ENCODE measurements around the gene GUCY1A1. TPM values are rescaled to one million over a fixed set of nuclear protein-coding genes. Genes with fewer than 3 reads are reported as not detected.
"Not testable (repeated sequence)": the region's sequence is repeated elsewhere in the genome, so short reads cannot be mapped to it uniquely, and the experiment has no call there.

GUCY1A1 gene
- polyA plus RNA-seq, 4 donors, result 1.3 to 8.1 (median 6.4) TPM

GRCh38 chr4:155629956-155630355 is 36.7 kb upstream of the GUCY1A1 start:
- no peak for FAIRE-seq
- H3K27ac ChIP-seq (ENCODE audit: low read depth in 1 of 3, low read length in 2 of 3), result no peak overlapping the region

GRCh38 chr4:155632310-155632840 is 34.3 kb upstream of the GUCY1A1 start:
- DNase-seq, result no peak
- H3K4me1 ChIP-seq (ENCODE audit: control insufficient read depth in 3 of 3, insufficient read depth in 2 of 3, low read depth in 1 of 3, low read length in 2 of 3), result no peaks in the 10 kb centered on the region
- H3K36me3 ChIP-seq (ENCODE audit: control insufficient read depth in 3 of 3, insufficient read depth in 2 of 3, low read depth in 1 of 3, low read length in 3 of 3), result no peaks in the 10 kb centered on the region
- no peak overlapping the region for H3K27ac ChIP-seq (ENCODE audit: low read depth in 1 of 3, low read length in 2 of 3)
- no peak for FAIRE-seq
- H3K9me3 ChIP-seq (ENCODE audit: control insufficient read depth in 2 of 2, insufficient read depth in 1 of 2, low read depth in 1 of 2, low read length in 1 of 2), result no peaks in the 10 kb centered on the region
- no peak overlapping the region for H3K4me3 ChIP-seq (ENCODE audit: low read depth in 1 of 3, low read length in 3 of 3)
- WGBS, 3 donors, result 69 to 85% (median 75%) methylated on average over 4 of the region's 4 CpGs
- H3K27me3 ChIP-seq (ENCODE audit: control insufficient read depth in 3 of 3, insufficient read depth in 3 of 3, low read length in 3 of 3), result no peaks in the 10 kb centered on the region

More at GRCh38 chr4:155629956-155630355, 36.7 kb upstream of the GUCY1A1 start:
- Histone ChIP-seq H3K4me3 (ENCODE audit: low read depth in 1 of 3, low read length in 3 of 3) (no peak overlapping the region), H3K27me3 (ENCODE audit: control insufficient read depth in 3 of 3, insufficient read depth in 3 of 3, low read length in 3 of 3) (no peaks in the 10 kb centered on the region), H3K9me3 (ENCODE audit: control insufficient read depth in 2 of 2, insufficient read depth in 1 of 2, low read depth in 1 of 2, low read length in 1 of 2) (no peaks in the 10 kb centered on the region), H3K4me1 (ENCODE audit: control insufficient read depth in 3 of 3, insufficient read depth in 2 of 3, low read depth in 1 of 3, low read length in 2 of 3) (no peaks in the 10 kb centered on the region), H3K36me3 (ENCODE audit: control insufficient read depth in 3 of 3, insufficient read depth in 2 of 3, low read depth in 1 of 3, low read length in 3 of 3) (no peaks in the 10 kb centered on the region)
- no peak for DNase-seq
- WGBS, 3 donors, result 57 to 76% (median 70%) methylated on average over 1 of the region's 1 CpG

GRCh38 chr4:155638195-155638965 is 28.3 kb upstream of the GUCY1A1 start:
- H3K27me3 ChIP-seq (ENCODE audit: control insufficient read depth in 3 of 3, insufficient read depth in 3 of 3, low read length in 3 of 3), result no peaks in the 10 kb centered on the region
- H3K4me3 ChIP-seq (ENCODE audit: low read depth in 1 of 3, low read length in 3 of 3), result no peak overlapping the region
- no peaks in the 10 kb centered on the region for H3K9me3 ChIP-seq (ENCODE audit: control insufficient read depth in 2 of 2, insufficient read depth in 1 of 2, low read depth in 1 of 2, low read length in 1 of 2)
- no peak overlapping the region for H3K27ac ChIP-seq (ENCODE audit: low read depth in 1 of 3, low read length in 2 of 3)
- no peaks in the 10 kb centered on the region for H3K4me1 ChIP-seq (ENCODE audit: control insufficient read depth in 3 of 3, insufficient read depth in 2 of 3, low read depth in 1 of 3, low read length in 2 of 3)
- DNase-seq, result no peak
- WGBS, 3 donors, result 74 to 84% (median 77%) methylated on average over 5 of the region's 5 CpGs
- FAIRE-seq, result peak; percentile 61
- no peaks in the 10 kb centered on the region for H3K36me3 ChIP-seq (ENCODE audit: control insufficient read depth in 3 of 3, insufficient read depth in 2 of 3, low read depth in 1 of 3, low read length in 3 of 3)

- H3K4me3 ChIP-seq (ENCODE audit: low read depth in 1 of 3, low read length in 3 of 3), result no peak overlapping the region
Measured at GRCh38 chr4:155639704-155640523, 26.7 kb upstream of the GUCY1A1 start.

GRCh38 chr4:155640751-155641150 is 25.9 kb upstream of the GUCY1A1 start:
- Histone ChIP-seq H3K4me3 (ENCODE audit: low read depth in 1 of 3, low read length in 3 of 3) (no peak overlapping the region), H3K4me1 (ENCODE audit: control insufficient read depth in 3 of 3, insufficient read depth in 2 of 3, low read depth in 1 of 3, low read length in 2 of 3) (no peaks in the 10 kb centered on the region), H3K36me3 (ENCODE audit: control insufficient read depth in 3 of 3, insufficient read depth in 2 of 3, low read depth in 1 of 3, low read length in 3 of 3) (no peaks in the 10 kb centered on the region), H3K27me3 (ENCODE audit: control insufficient read depth in 3 of 3, insufficient read depth in 3 of 3, low read length in 3 of 3) (no peaks in the 10 kb centered on the region), H3K9me3 (ENCODE audit: control insufficient read depth in 2 of 2, insufficient read depth in 1 of 2, low read depth in 1 of 2, low read length in 1 of 2) (no peaks in the 10 kb centered on the region), H3K27ac (ENCODE audit: low read depth in 1 of 3, low read length in 2 of 3) (no peak overlapping the region)
- FAIRE-seq, result no peak
- 85 to 93% (median 90%) methylated on average over 2 of the region's 2 CpGs for WGBS, 3 donors
- DNase-seq, result no peak

More at GRCh38 chr4:155639704-155640523, 26.7 kb upstream of the GUCY1A1 start:
- no peaks in the 10 kb centered on the region for H3K9me3 ChIP-seq (ENCODE audit: control insufficient read depth in 2 of 2, insufficient read depth in 1 of 2, low read depth in 1 of 2, low read length in 1 of 2)
- no peak for DNase-seq
- 58 to 77% (median 64%) methylated on average over 3 of the region's 3 CpGs for WGBS, 3 donors
- FAIRE-seq, result no peak
- peak overlapping the region in 1 of 3 donors; percentile 6 for H3K27ac ChIP-seq (ENCODE audit: low read depth in 1 of 3, low read length in 2 of 3)
- H3K27me3 ChIP-seq (ENCODE audit: control insufficient read depth in 3 of 3, insufficient read depth in 3 of 3, low read length in 3 of 3), result no peaks in the 10 kb centered on the region
- H3K36me3 ChIP-seq (ENCODE audit: control insufficient read depth in 3 of 3, insufficient read depth in 2 of 3, low read depth in 1 of 3, low read length in 3 of 3), result no peaks in the 10 kb centered on the region
- H3K4me1 ChIP-seq (ENCODE audit: control insufficient read depth in 3 of 3, insufficient read depth in 2 of 3, low read depth in 1 of 3, low read length in 2 of 3), result no peaks in the 10 kb centered on the region

- no peaks in the 10 kb centered on the region for H3K4me1 ChIP-seq (ENCODE audit: control insufficient read depth in 3 of 3, insufficient read depth in 2 of 3, low read depth in 1 of 3, low read length in 2 of 3)
- no peak overlapping the region for H3K27ac ChIP-seq (ENCODE audit: low read depth in 1 of 3, low read length in 2 of 3)
- no peaks in the 10 kb centered on the region for H3K9me3 ChIP-seq (ENCODE audit: control insufficient read depth in 2 of 2, insufficient read depth in 1 of 2, low read depth in 1 of 2, low read length in 1 of 2)
- no peaks in the 10 kb centered on the region for H3K36me3 ChIP-seq (ENCODE audit: control insufficient read depth in 3 of 3, insufficient read depth in 2 of 3, low read depth in 1 of 3, low read length in 3 of 3)
- H3K27me3 ChIP-seq (ENCODE audit: control insufficient read depth in 3 of 3, insufficient read depth in 3 of 3, low read length in 3 of 3), result no peaks in the 10 kb centered on the region
- no peak for DNase-seq
- no peak overlapping the region for H3K4me3 ChIP-seq (ENCODE audit: low read depth in 1 of 3, low read length in 3 of 3)
- FAIRE-seq, result no peak
- 93 to 100% (median 100%) methylated on average over 1 of the region's 1 CpG for WGBS, 3 donors
Measured at GRCh38 chr4:155643087-155643486, 23.6 kb upstream of the GUCY1A1 start.

- WGBS, 3 donors, result 73 to 79% (median 76%) methylated on average over 2 of the region's 2 CpGs
- Histone ChIP-seq H3K27me3 (ENCODE audit: control insufficient read depth in 3 of 3, insufficient read depth in 3 of 3, low read length in 3 of 3) (no peaks in the 10 kb centered on the region), H3K36me3 (ENCODE audit: control insufficient read depth in 3 of 3, insufficient read depth in 2 of 3, low read depth in 1 of 3, low read length in 3 of 3) (no peaks in the 10 kb centered on the region), H3K4me1 (ENCODE audit: control insufficient read depth in 3 of 3, insufficient read depth in 2 of 3, low read depth in 1 of 3, low read length in 2 of 3) (no peaks in the 10 kb centered on the region), H3K27ac (ENCODE audit: low read depth in 1 of 3, low read length in 2 of 3) (no peak overlapping the region), H3K9me3 (ENCODE audit: control insufficient read depth in 2 of 2, insufficient read depth in 1 of 2, low read depth in 1 of 2, low read length in 1 of 2) (no peaks in the 10 kb centered on the region), H3K4me3 (ENCODE audit: low read depth in 1 of 3, low read length in 3 of 3) (no peak overlapping the region)
- FAIRE-seq (no peak), DNase-seq (no peak)
Measured at GRCh38 chr4:155646001-155646400, 20.6 kb upstream of the GUCY1A1 start.

- 82 to 85% (median 83%) methylated on average over 4 of the region's 4 CpGs for WGBS, 3 donors
- not testable (repeated sequence) for FAIRE-seq; H3K9me3 ChIP-seq (ENCODE audit: control insufficient read depth in 2 of 2, insufficient read depth in 1 of 2, low read depth in 1 of 2, low read length in 1 of 2); DNase-seq; H3K4me3 ChIP-seq (ENCODE audit: low read depth in 1 of 3, low read length in 3 of 3); H3K4me1 ChIP-seq (ENCODE audit: control insufficient read depth in 3 of 3, insufficient read depth in 2 of 3, low read depth in 1 of 3, low read length in 2 of 3); H3K27me3 ChIP-seq (ENCODE audit: control insufficient read depth in 3 of 3, insufficient read depth in 3 of 3, low read length in 3 of 3); H3K27ac ChIP-seq (ENCODE audit: low read depth in 1 of 3, low read length in 2 of 3); H3K36me3 ChIP-seq (ENCODE audit: control insufficient read depth in 3 of 3, insufficient read depth in 2 of 3, low read depth in 1 of 3, low read length in 3 of 3)
Measured at GRCh38 chr4:155650785-155651184, 15.9 kb upstream of the GUCY1A1 start.
